Measurements from ENCODE around the gene PCDH11X. TPM values are rescaled to one million over a fixed set of nuclear protein-coding genes. Genes with fewer than 3 reads are reported as not detected.
A peak's percentile ranks its signal among the peaks of the same experiment; 100 is the strongest.
"Not testable (repeated sequence)": the region's sequence is repeated elsewhere in the genome, so short reads cannot be mapped to it uniquely, and the experiment has no call there.

The PCDH11X gene
- total RNA-seq (under 1 TPM in 4 of 9 donors, not detected in 5; 0.08 to 0.33 (median 0.21) TPM), polyA plus RNA-seq (1 to 10 TPM in 1 of 3 donors, under 1 TPM in 2; 0.07 to 1.3 (median 0.16) TPM)
- long read RNA-seq, donor 1: 0 reads
- long read RNA-seq, donor 2: 0 reads
- long read RNA-seq, donor 3: 0 reads
- long read RNA-seq, donor 4: 0 reads
- long read RNA-seq, donor 5: 0 reads
- long read RNA-seq, donor 6: 0 reads
- long read RNA-seq, donor 7: 0 reads
- long read RNA-seq, donor 8: 0 reads
- long read RNA-seq, donor 9: 0 reads
- long read RNA-seq, donor 10: 0 reads

GRCh38 chrX:91779135-91779534 lies at the start of gene PCDH11X:
Gene PCDH11X, plus strand, starts transcription at chrX:91779375. Its CDS starts 56,130 bp downstream, at chrX:91835505.
- H3K27me3 ChIP-seq; H3K36me3 ChIP-seq (replicated peaks in 1 of 2); intact Hi-C loops (cut with DNase I); H3K4me1 ChIP-seq (replicated peaks in 1 of 2); H3K9me3 ChIP-seq (replicated peaks in 1 of 3); H3K27ac ChIP-seq; H3K4me3 ChIP-seq: not testable (repeated sequence)
- 0 to 2% methylated on average over 10 to 12 of the region's 24 CpGs; no CpG with 5 or more reads in 2 of the 4 donors for WGBS, 4 donors
- DNase-seq: peak in 4 of 7 donors; percentile 2 to 17 (median 11)

GRCh38 chrX:91747446-91747845 lies 31.7 kb upstream of the PCDH11X start:
- 45 to 50% methylated on average over 1 to 2 of the region's 4 CpGs; no CpG with 5 or more reads in 2 of the 4 donors for WGBS, 4 donors
- intact Hi-C loops (cut with DNase I); H3K9me3 ChIP-seq (replicated peaks in 1 of 3); H3K4me1 ChIP-seq (replicated peaks in 1 of 2); DNase-seq; H3K4me3 ChIP-seq; H3K27me3 ChIP-seq; H3K27ac ChIP-seq; H3K36me3 ChIP-seq (replicated peaks in 1 of 2): not testable (repeated sequence)

- H3K36me3 ChIP-seq (replicated peaks in 1 of 2); H3K4me1 ChIP-seq (replicated peaks in 1 of 2); intact Hi-C loops (cut with DNase I); H3K27ac ChIP-seq; H3K27me3 ChIP-seq; H3K4me3 ChIP-seq; DNase-seq; H3K9me3 ChIP-seq (replicated peaks in 1 of 3): not testable (repeated sequence)
- WGBS, 4 donors: 70 to 100% (median 82%) methylated on average over 2 to 17 of the region's 17 CpGs
These were observed 26.2 kb upstream of the PCDH11X start for GRCh38 chrX:91753022-91753421.

- H3K36me3 ChIP-seq (replicated peaks in 1 of 2); H3K27me3 ChIP-seq; intact Hi-C loops (cut with DNase I); H3K4me3 ChIP-seq; H3K9me3 ChIP-seq (replicated peaks in 1 of 3); DNase-seq; H3K4me1 ChIP-seq (replicated peaks in 1 of 2); H3K27ac ChIP-seq: not testable (repeated sequence)
- 15 to 29% (median 20%) methylated on average over 3 to 5 of the region's 9 CpGs for WGBS, 4 donors
- peak in 1 of 6 experiments; percentile 33 for TF ChIP-seq CTCF (IDR thresholded peaks at IDR 0.05)
These were observed 8.3 kb upstream of the PCDH11X start for GRCh38 chrX:91770619-91771488.

- intact Hi-C loops (cut with DNase I); H3K4me3 ChIP-seq; DNase-seq; H3K27me3 ChIP-seq; H3K4me1 ChIP-seq (replicated peaks in 1 of 2); H3K27ac ChIP-seq; H3K36me3 ChIP-seq (replicated peaks in 1 of 2); H3K9me3 ChIP-seq (replicated peaks in 1 of 3): not testable (repeated sequence)
- 33 to 53% (median 43%) methylated on average over 3 of the region's 3 CpGs for WGBS, 4 donors
These were observed 5.2 kb upstream of the PCDH11X start for GRCh38 chrX:91773943-91774342.

GRCh38 chrX:91780008-91780407 lies 833 bp downstream of the PCDH11X start:
- H3K9me3 ChIP-seq (replicated peaks in 1 of 3); H3K4me3 ChIP-seq; DNase-seq; intact Hi-C loops (cut with DNase I); H3K36me3 ChIP-seq (replicated peaks in 1 of 2); H3K27ac ChIP-seq; H3K27me3 ChIP-seq; H3K4me1 ChIP-seq (replicated peaks in 1 of 2): not testable (repeated sequence)
- WGBS, 4 donors: 3 to 6% (median 5%) methylated on average over 14 to 17 of the region's 17 CpGs; no CpG with 5 or more reads in 1 of the 4 donors

GRCh38 chrX:91780698-91781097 lies 1.5 kb downstream of the PCDH11X start:
- H3K36me3 ChIP-seq (replicated peaks in 1 of 2); H3K4me3 ChIP-seq; DNase-seq; H3K27me3 ChIP-seq; intact Hi-C loops (cut with DNase I); H3K27ac ChIP-seq; H3K9me3 ChIP-seq (replicated peaks in 1 of 3); H3K4me1 ChIP-seq (replicated peaks in 1 of 2): not testable (repeated sequence)
- WGBS, 4 donors: 3 to 7% (median 5%) methylated on average over 13 to 23 of the region's 23 CpGs

- H3K36me3 ChIP-seq (replicated peaks in 1 of 2); DNase-seq; H3K9me3 ChIP-seq (replicated peaks in 1 of 3); H3K27ac ChIP-seq; H3K4me1 ChIP-seq (replicated peaks in 1 of 2); H3K27me3 ChIP-seq; intact Hi-C loops (cut with DNase I); H3K4me3 ChIP-seq: not testable (repeated sequence)
- 2 to 11% (median 3%) methylated on average over 18 to 37 of the region's 58 CpGs; no CpG with 5 or more reads in 1 of the 4 donors for WGBS, 4 donors
These were observed 2.6 kb downstream of the PCDH11X start for GRCh38 chrX:91781553-91782298.

GRCh38 chrX:91782825-91783224 lies 3.6 kb downstream of the PCDH11X start:
- intact Hi-C loops (cut with DNase I); DNase-seq; H3K4me1 ChIP-seq (replicated peaks in 1 of 2); H3K36me3 ChIP-seq (replicated peaks in 1 of 2); H3K4me3 ChIP-seq; H3K9me3 ChIP-seq (replicated peaks in 1 of 3); H3K27me3 ChIP-seq; H3K27ac ChIP-seq: not testable (repeated sequence)
- 8 to 17% (median 11%) methylated on average over 6 to 8 of the region's 8 CpGs for WGBS, 4 donors

Measured in adrenal gland (tissue), 19 donors.